Lung (tissue), 12 donors: Measurements from ENCODE around the gene IL6. TPM values are rescaled to one million over a fixed set of nuclear protein-coding genes. Genes with fewer than 3 reads are reported as not detected.
"Not testable (repeated sequence)": the region's sequence is repeated elsewhere in the genome, so short reads cannot be mapped to it uniquely, and the experiment has no call there.

Experiments used
- ATAC-seq: fragments of 200-7000 bp; cut with Tn5 transposase; one replicate; pipeline ENCODE4 v1.9.1; 2020; ENCODE audit warnings: moderate number of reproducible peaks; ENCODE audit not compliant: insufficient read depth, low FRiP score
- DNase-seq, 3 donors: peaks; one replicate each; pipeline ENCODE4 v3.0.0-alpha.2; 2013 to 2017
- H3K27ac ChIP-seq, 2 donors: one replicate each; pipeline ENCODE4 v1.5.1; 2013; ENCODE audit warnings: mild to moderate bottlenecking in 2 of 2, moderate library complexity in 2 of 2, control low read depth in 1 of 2, inconsistent platforms in 1 of 2, low read depth in 1 of 2, low read length in 1 of 2
- H3K27me3 ChIP-seq, 3 donors: one replicate each; pipeline ENCODE4 v1.5.1; 2013; ENCODE audit warnings: low read length in 2 of 3; ENCODE audit not compliant: control insufficient read depth in 3 of 3, insufficient read depth in 3 of 3
- H3K36me3 ChIP-seq, 4 donors: one replicate each; pipeline ENCODE4 v1.5.1; 2013; ENCODE audit warnings: low read length in 4 of 4, mild to moderate bottlenecking in 1 of 4, moderate library complexity in 1 of 4; ENCODE audit not compliant: control insufficient read depth in 4 of 4, insufficient read depth in 4 of 4
- H3K4me1 ChIP-seq, 5 donors: one replicate each; pipeline ENCODE4 v1.5.1; 2013; ENCODE audit warnings: low read length in 5 of 5, mild to moderate bottlenecking in 2 of 5, moderate library complexity in 1 of 5; ENCODE audit not compliant: control insufficient read depth in 5 of 5, insufficient read depth in 5 of 5
- H3K4me3 ChIP-seq: one replicate; pipeline ENCODE4 v1.5.1; 2013; ENCODE audit warnings: mild to moderate bottlenecking, control low read depth, moderate library complexity
- H3K9ac ChIP-seq, 2 donors: one replicate each; pipeline ENCODE4 v1.5.1; 2013; ENCODE audit warnings: low read length in 2 of 2, control low read depth in 1 of 2; ENCODE audit not compliant: insufficient read depth in 1 of 2
- H3K9me3 ChIP-seq, 4 donors: one replicate each; pipeline ENCODE4 v1.5.1; 2013; ENCODE audit warnings: low read length in 3 of 4, mild to moderate bottlenecking in 1 of 4, moderate library complexity in 1 of 4; ENCODE audit not compliant: control insufficient read depth in 4 of 4, insufficient read depth in 3 of 4
- CTCF ChIP-seq: IDR thresholded peaks from 2 replicates; pipeline ENCODE4 v1.5.1; 2012; ENCODE audit warnings: mild to moderate bottlenecking; ENCODE audit errors: control extremely low read depth, extremely low read depth
- WGBS, 2 donors: extraction: QIAGEN DNeasy Blood & Tissue Kit; methylation state at CpG; one replicate each; pipeline ENCODE4 v1.1.7; 2013; 5-methylcytosine and 5-hydroxymethylcytosine counted together
- polyA plus RNA-seq, 2 donors: library from polyadenylated mRNA; stranded (reverse); fragments of 200-250 nt; gene quantifications; one replicate each; pipeline ENCODE4 v1.2.1, GENCODE V29; 2013
- total RNA-seq, 2 donors: library from RNA; depleted of rRNA in 1 of 2; stranded (reverse); fragments of >200 nt in 1 of 2; gene quantifications; one replicate each; pipeline ENCODE4 v1.2.1, GENCODE V29; 2014 to 2021
- donor health status: control.
- donor health status: control.
- donor health status: Bipolar disorder and iron deficiency.
- donor health status: healthy.
- donor health status: DM: yes; HTN: yes; CAD: no.

The IL6 gene
- total and polyA plus RNA-seq, 4 donors, result 2.7 to 155 (median 12.4) TPM

- H3K27me3 ChIP-seq, H3K9me3 ChIP-seq, H3K4me1 ChIP-seq, ATAC-seq, H3K36me3 ChIP-seq, DNase-seq, H3K4me3 ChIP-seq, H3K27ac ChIP-seq, H3K9ac ChIP-seq: not testable (repeated sequence)
- WGBS, 2 donors, result 95 to 96% methylated on average over 9 of the region's 9 CpGs
Observed at GRCh38 chr7:22708677-22709061, 18.3 kb upstream of the IL6 start.

DNA sequence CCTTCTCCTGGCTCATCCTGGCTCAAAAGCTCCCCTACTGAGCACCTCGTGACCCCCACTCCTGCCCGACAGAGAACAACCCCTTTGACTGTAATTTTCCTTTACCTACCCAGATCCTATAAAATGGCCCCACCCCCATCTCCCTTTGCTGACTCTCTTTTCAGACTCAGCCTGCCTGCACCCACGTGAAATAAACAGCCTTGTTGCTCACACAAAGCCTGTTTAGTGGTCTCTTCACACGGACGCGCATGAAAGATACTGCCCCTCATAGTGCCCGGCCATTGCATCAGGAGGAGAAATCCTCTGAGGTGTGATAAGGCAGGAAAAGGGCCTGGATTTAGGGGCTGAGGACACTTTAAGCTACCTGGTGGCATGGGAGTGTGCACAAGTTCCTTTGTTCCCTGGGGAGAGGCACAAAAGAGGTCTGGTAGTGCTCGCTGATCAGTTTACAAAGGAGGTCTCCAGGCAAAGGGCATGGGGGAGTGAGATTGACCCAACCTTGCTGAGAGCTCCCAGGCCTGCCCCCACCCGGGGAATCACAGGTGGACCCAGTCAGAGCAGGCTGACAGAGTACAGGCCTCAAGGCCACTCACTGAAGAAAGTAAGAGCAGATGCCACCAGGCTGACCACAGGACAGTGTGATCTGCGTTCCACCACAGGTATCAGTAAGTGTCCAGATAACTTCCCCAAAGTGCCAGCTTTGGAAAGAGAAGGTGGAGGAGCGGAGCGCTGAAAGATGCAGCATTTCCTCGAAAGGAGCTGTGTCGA is 17.8 kb upstream of the IL6 start:
- H3K4me1 ChIP-seq, H3K9me3 ChIP-seq, H3K4me3 ChIP-seq, H3K36me3 ChIP-seq, ATAC-seq, H3K27me3 ChIP-seq, H3K9ac ChIP-seq, DNase-seq, H3K27ac ChIP-seq: not testable (repeated sequence)
- WGBS, 2 donors, result 88 to 96% methylated on average over 12 of the region's 14 CpGs

GRCh38 chr7:22709857-22710256 is 17.1 kb upstream of the IL6 start:
- no peaks in the 10 kb centered on the region for H3K4me1 ChIP-seq
- 94 to 95% methylated on average over 4 of the region's 4 CpGs for WGBS, 2 donors
- no peaks in the 10 kb centered on the region for H3K9me3 ChIP-seq
- H3K36me3 ChIP-seq, result no peaks in the 10 kb centered on the region
- H3K4me3 ChIP-seq, result no peak overlapping the region
- no peak overlapping the region for H3K9ac ChIP-seq
- ATAC-seq (no peak), DNase-seq (no peak)
- TF ChIP-seq CTCF, result no peak
- no peak overlapping the region for H3K27ac ChIP-seq
- H3K27me3 ChIP-seq, result no peaks in the 10 kb centered on the region

DNA sequence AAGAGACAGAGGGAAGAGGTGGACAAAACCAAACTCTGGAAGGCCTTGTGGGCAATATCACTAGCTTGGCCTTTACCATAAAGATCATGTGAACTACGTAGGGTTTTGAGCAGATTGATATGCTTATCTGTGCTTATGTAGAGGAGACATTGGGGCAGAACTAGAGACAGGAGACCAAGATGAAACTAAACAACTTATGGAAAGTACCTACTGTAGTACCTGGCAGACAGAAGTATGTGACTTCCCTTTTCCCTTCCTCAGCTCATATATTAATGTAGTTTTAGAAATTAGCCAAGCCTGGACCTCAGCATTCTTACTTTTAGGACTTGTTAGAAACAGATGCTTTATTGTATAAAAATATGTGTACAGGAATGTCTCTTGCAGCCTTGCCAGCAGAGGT is 14.0 kb upstream of the IL6 start:
- no peaks in the 10 kb centered on the region for H3K36me3 ChIP-seq
- WGBS, 2 donors, result 75 to 77% methylated on average over 1 of the region's 1 CpG
- peaks cover 0 to 1% (median 0%) of the 10 kb centered on the region in 5 donors for H3K4me1 ChIP-seq
- no peak overlapping the region for H3K4me3 ChIP-seq
- no peak overlapping the region for H3K9ac ChIP-seq
- H3K27me3 ChIP-seq, result no peaks in the 10 kb centered on the region
- DNase-seq (no peak), ATAC-seq (no peak)
- H3K27ac ChIP-seq, result no peak overlapping the region
- H3K9me3 ChIP-seq, result no peaks in the 10 kb centered on the region
- no peak for TF ChIP-seq CTCF
